Astrocyte of the spinal cord (primary cell): Measurements from ENCODE around the gene PIEZO1.

Experiments
- DNase-seq: peaks from one replicate; pipeline ENCODE4 v3.0.0; 2011; ENCODE audit warnings: low read depth, low spot score
- H3K4me3 ChIP-seq: 2 replicates; pipeline ENCODE4 v1.5.1; 2011; ENCODE audit warnings: low read depth, mild to moderate bottlenecking, low read length, moderate library complexity
- CTCF ChIP-seq: IDR thresholded peaks from 2 replicates; pipeline ENCODE4 v1.5.1; 2012; ENCODE audit warnings: low read depth, mild to moderate bottlenecking, low read length, inconsistent platforms
- in situ Hi-C: cut with HindIII; loops from 2 replicates; pipeline ENCODE4 v1.10.0; 2017; ENCODE audit warnings: low sequenced_read_pairs

Gene PIEZO1

GRCh38 chr16:88688013-88688778 is 96.8 kb downstream of the PIEZO1 start:
- H3K4me3 ChIP-seq: no peak overlapping the region
- DNase-seq: no peak
- TF ChIP-seq CTCF: no peak
- in situ Hi-C loops: no loop called here

- DNase-seq: no peak
- H3K4me3 ChIP-seq: no peak overlapping the region
- no peak for TF ChIP-seq CTCF
- in situ Hi-C loops: no loop called here
Observed at GRCh38 chr16:88687676-88688012, 97.4 kb downstream of the PIEZO1 start.

- DNase-seq: no peak
- in situ Hi-C loops: no loop called here
- H3K4me3 ChIP-seq: no peak overlapping the region
- no peak for TF ChIP-seq CTCF
Observed at GRCh38 chr16:88687254-88687576, 97.8 kb downstream of the PIEZO1 start.

GRCh38 chr16:88686439-88687253 is 98.4 kb downstream of the PIEZO1 start, which contains the start of gene SNAI3:
TSS of gene SNAI3 (minus strand) at chr16:88686507. CDS start at chr16:88686406, 101 bp downstream.
- peak; percentile 36 for DNase-seq
- peak within 1 kb of the TSS; percentile 44 for H3K4me3 ChIP-seq
- no peak for TF ChIP-seq CTCF
- in situ Hi-C loops: no loop called here

GRCh38 chr16:88686062-88686438 is 99.0 kb downstream of the PIEZO1 start:
- no peak for DNase-seq
- TF ChIP-seq CTCF: no peak
- H3K4me3 ChIP-seq: peak overlapping the region; percentile 44
- in situ Hi-C loops: no loop called here

GRCh38 chr16:88685156-88686061 is 99.6 kb downstream of the PIEZO1 start:
- TF ChIP-seq CTCF: peak; percentile 74
- peak overlapping the region; percentile 44 for H3K4me3 ChIP-seq
- peak; percentile 34 for DNase-seq
- in situ Hi-C loops: no loop called here
